Mesothelial cell of epicardium (in vitro differentiated cells): Measurements from ENCODE around the gene KRT77. TPM values are rescaled to one million over a fixed set of nuclear protein-coding genes. Genes with fewer than 3 reads are reported as not detected.

Source experiments
- DNase-seq, 2 experiments: peaks; one replicate each; pipeline ENCODE4 v3.0.0; 2021; ENCODE audit warnings: low spot score in 2 of 2; ENCODE audit not compliant: unreplicated experiment in 2 of 2
- H3K27ac Mint-ChIP-seq: 2 replicates; pipeline ENCODE4 v1.8.0; 2021; ENCODE audit warnings: mixed read lengths
- H3K27me3 Mint-ChIP-seq: 2 replicates; pipeline ENCODE4 v1.8.0; 2021; ENCODE audit warnings: low read depth, mixed read lengths
- H3K36me3 Mint-ChIP-seq: 2 replicates; pipeline ENCODE4 v1.8.0; 2021; ENCODE audit warnings: mixed read lengths
- H3K4me1 Mint-ChIP-seq: 2 replicates; pipeline ENCODE4 v1.8.0; 2021; ENCODE audit warnings: mixed read lengths
- H3K4me3 Mint-ChIP-seq: 2 replicates; pipeline ENCODE4 v1.8.0; 2021; ENCODE audit warnings: mild to moderate bottlenecking, moderate library complexity, mixed read lengths
- H3K9me3 Mint-ChIP-seq: 2 replicates; pipeline ENCODE4 v1.8.0; 2021; ENCODE audit warnings: mixed read lengths
- CTCF ChIP-seq: fragments of 200-600 bp; sonication (generic); IDR thresholded peaks from one replicate; pipeline ENCODE4 v1.5.0; 2021; ENCODE audit warnings: antibody characterized with exemption; ENCODE audit not compliant: unreplicated experiment
- total RNA-seq: library from RNA; stranded (reverse); gene quantifications from 3 replicates; pipeline ENCODE4 v1.2.1, GENCODE V29; 2021

Gene KRT77
- total RNA-seq, 1 donor from 2014 or later: not detected

DNA sequence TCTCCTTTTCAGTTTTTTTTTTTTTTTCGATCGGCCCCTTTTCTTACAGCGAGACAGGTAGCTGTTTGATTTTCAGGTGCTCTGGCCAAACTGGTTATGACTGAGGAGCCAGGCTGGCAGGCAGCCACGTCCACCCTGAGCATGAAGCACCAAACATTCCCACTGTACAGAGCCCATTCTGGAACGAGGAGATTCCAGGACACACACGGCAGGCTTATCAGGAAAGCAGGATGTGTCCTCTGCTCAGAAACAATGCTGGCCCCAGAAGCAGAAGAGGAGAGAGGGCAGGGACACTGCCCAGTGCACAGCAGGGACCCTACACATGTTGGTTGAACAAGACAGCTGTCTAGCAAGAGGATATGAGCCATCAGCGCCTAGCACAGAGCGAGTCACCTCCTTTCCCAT, 47.6 kb downstream of the KRT77 start:
- Mint-ChIP-seq H3K36me3 (no peaks in the 10 kb centered on the region), H3K4me1 (peaks cover 4% of the 10 kb centered on the region), H3K27me3 (peaks cover 83% of the 10 kb centered on the region)

GRCh38 chr12:52655251-52655650, 48.1 kb downstream of the KRT77 start:
- Mint-ChIP-seq H3K4me1 (peaks cover 4% of the 10 kb centered on the region), H3K9me3 (peaks cover 6% of the 10 kb centered on the region), H3K4me3 (no peak overlapping the region), H3K27ac (no peak overlapping the region), H3K36me3 (no peaks in the 10 kb centered on the region), H3K27me3 (peaks cover 86% of the 10 kb centered on the region)
- no peak for DNase-seq
- TF ChIP-seq CTCF: no peak

More for the DNA sequence above, 47.6 kb downstream of the KRT77 start:
- Mint-ChIP-seq H3K9me3 (peaks cover 6% of the 10 kb centered on the region), H3K4me3 (no peak overlapping the region), H3K27ac (no peak overlapping the region)
- DNase-seq: no peak
- TF ChIP-seq CTCF: no peak

DNA sequence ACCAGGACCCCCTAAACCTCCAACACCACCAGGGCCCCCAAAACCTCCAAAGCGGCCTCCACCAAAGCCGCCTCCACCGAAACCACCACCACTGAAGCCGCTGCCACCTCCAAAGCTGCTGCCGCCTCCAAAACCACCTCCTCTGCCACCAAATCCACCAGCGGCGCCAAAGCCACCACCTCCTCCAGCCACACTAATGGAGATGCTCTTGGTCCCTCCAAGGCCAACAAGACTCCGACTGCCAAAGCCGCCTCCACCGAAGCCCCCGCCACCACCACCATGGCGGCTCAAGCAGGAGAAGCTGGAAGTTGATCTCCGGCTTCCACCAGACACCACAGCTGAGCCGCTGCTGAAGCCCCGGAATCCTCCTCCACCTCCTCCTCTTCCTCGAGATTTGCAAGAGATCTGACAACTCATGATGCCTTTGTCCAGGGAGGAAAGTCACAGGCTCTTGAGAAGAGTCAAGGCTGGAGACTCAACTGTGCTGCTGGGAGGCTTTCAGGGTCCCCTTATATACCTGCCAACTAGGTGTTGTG, 51.5 kb downstream of the KRT77 start, which contains the start of gene KRT2:
Gene KRT2 (minus strand): TSS at position 486 of the 536 bp plus-strand sequence. CDS start 69 bp downstream, at position 417.
- no peak for DNase-seq
- TF ChIP-seq CTCF: no peak
- Mint-ChIP-seq H3K4me1 (peaks cover 4% of the 10 kb centered on the region), H3K27ac (no peak within 1 kb of the TSS), H3K27me3 (peaks cover 79% of the 10 kb centered on the region), H3K36me3 (no peaks in the 10 kb centered on the region), H3K4me3 (no peak within 1 kb of the TSS), H3K9me3 (peaks cover 6% of the 10 kb centered on the region)

DNA sequence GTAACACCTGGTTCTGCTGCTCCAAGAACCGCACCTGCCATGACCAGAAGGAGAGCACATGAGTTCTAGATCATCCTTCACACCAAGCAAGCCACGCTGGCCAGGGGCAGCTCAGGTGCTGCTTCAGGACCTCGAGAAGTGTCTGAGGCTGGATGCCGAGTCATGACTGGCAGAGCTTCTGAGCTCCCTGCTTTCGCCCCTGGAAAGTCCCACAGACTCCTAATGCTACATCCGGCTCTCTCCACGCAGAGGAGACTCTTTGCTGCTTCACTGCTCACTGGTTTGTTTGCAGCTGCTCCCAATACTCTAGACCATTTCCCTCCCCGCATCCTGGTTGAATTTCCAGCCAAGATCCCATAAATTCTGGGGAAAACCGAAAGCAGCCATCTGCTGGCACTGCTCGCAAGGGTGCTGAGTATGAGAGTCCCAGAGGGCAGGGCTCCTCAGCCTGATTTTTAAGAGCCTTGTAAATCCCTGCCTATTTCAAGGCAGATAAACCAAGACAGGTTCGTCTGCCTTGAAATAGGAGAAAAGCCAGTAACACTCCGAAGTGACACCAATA, 52.7 kb downstream of the KRT77 start:
- TF ChIP-seq CTCF: no peak
- H3K36me3 Mint-ChIP-seq: no peaks in the 10 kb centered on the region
- no peak for DNase-seq
- H3K4me1 Mint-ChIP-seq: peaks cover 2% of the 10 kb centered on the region
- H3K27ac Mint-ChIP-seq: no peak overlapping the region
- no peak overlapping the region for H3K4me3 Mint-ChIP-seq
- H3K27me3 Mint-ChIP-seq: peaks cover 81% of the 10 kb centered on the region
- H3K9me3 Mint-ChIP-seq: peaks cover 6% of the 10 kb centered on the region

GRCh38 chr12:52649066-52649465, 54.3 kb downstream of the KRT77 start:
- no peak for DNase-seq
- peaks cover 6% of the 10 kb centered on the region for H3K9me3 Mint-ChIP-seq
- no peak overlapping the region for H3K4me3 Mint-ChIP-seq
- no peaks in the 10 kb centered on the region for H3K4me1 Mint-ChIP-seq
- H3K36me3 Mint-ChIP-seq: no peaks in the 10 kb centered on the region
- no peak overlapping the region for H3K27ac Mint-ChIP-seq
- peaks cover 81% of the 10 kb centered on the region for H3K27me3 Mint-ChIP-seq
- TF ChIP-seq CTCF: no peak
